Central memory CD4-positive, alpha-beta T cell (primary cell): ENCODE results near the gene ACKR2.
"Not testable (repeated sequence)": the region's sequence is repeated elsewhere in the genome, so short reads cannot be mapped to it uniquely, and the experiment has no call there.

Source experiments
- DNase-seq: peaks from one replicate; pipeline ENCODE4 v3.0.0; 2022

The ACKR2 gene

DNA sequence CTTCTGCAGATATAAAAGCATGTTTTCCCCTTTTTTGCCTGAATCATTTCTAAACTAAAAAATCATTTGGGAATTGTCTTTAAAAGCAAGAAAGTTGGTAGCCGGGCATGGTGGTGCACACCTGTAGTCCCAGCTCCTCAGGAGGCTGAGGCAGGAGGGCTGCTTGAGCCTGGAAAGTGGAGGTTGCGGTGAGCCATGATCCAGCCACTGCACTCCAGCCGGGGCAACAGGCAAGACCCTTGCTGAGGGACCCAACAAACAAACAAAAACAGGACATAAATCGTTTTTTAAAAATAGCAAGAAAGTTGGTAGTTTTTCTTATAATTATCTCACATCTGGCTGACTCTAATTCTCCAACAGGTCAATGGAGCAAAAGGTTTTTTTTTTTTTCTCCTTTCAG lies 7.5 kb upstream of the ACKR2 start:
- DNase-seq = no peak

GRCh38 chr3:42802876-42803413 lies 6.3 kb upstream of the ACKR2 start:
- DNase-seq = no peak

- DNase-seq = no peak
Measured at GRCh38 chr3:42803414-42804105, 5.7 kb upstream of the ACKR2 start.

GRCh38 chr3:42804106-42804830 lies 5.0 kb upstream of the ACKR2 start, which contains the start of gene HIGD1A:
Gene HIGD1A (minus strand): TSS chr3:42804490. CDS start chr3:42794253, 10,237 bp downstream.
- peak; percentile 90 for DNase-seq

GRCh38 chr3:42804831-42805132 lies 4.5 kb upstream of the ACKR2 start:
- DNase-seq = no peak

GRCh38 chr3:42805141-42805821 lies 4.0 kb upstream of the ACKR2 start:
- no peak for DNase-seq

GRCh38 chr3:42807929-42808328 lies 1.3 kb upstream of the ACKR2 start:
- no peak for DNase-seq

- not testable (repeated sequence) for DNase-seq
Measured at GRCh38 chr3:42810706-42811105, 1.5 kb downstream of the ACKR2 start.

- not testable (repeated sequence) for DNase-seq
Measured at GRCh38 chr3:42811118-42811883, 2.1 kb downstream of the ACKR2 start.

- no peak for DNase-seq
Measured at GRCh38 chr3:42814246-42814645, 5.0 kb downstream of the ACKR2 start.

DNA sequence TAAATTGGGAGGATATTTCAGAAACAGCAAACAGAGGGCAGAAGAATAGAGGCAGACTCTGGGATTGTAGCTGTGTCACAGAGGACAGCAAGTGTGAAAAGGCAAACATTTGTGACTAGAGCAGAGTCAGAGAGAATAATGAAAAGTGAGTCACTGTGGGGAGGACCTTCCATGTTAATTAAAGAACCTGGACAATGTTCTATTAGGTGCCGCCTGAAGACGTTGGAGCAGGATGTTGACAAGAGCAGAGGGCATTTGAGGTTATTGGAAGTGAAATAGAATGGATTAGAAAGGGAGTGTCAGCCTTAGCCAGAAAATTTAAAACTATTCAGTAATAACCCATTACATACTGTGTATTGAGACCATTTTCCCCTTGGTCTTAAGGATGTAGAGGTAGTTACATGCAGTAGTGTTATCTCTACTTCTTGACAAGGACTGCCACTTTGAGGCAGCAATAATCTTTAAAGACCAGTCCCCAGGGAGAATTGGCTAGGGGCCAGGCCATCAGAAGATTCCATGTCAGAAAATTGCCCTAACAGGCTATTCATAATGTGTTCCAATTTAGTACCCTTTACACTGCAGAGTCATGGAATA lies 5.8 kb downstream of the ACKR2 start:
- no peak for DNase-seq

DNA sequence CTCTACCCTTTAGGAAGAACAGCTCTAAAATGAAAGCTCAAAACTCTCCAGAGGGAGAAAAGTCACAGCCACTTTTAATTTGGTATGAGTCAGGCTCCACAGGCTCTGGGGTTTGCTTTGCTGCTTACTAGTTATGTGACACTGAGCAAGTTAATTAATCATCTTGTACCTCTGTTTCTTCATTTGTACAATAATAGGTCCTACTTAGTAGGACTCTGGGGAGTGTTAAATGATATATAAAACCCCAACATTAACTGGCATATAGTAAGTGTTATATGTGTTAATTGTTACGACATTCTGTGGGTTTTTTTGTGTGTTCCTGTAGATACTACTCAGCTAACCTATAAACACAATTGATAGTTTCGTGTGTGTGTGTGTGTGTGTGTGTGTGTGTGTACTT lies 6.6 kb downstream of the ACKR2 start:
- no peak for DNase-seq

- DNase-seq = no peak
Measured at GRCh38 chr3:42819351-42819965, 10.2 kb downstream of the ACKR2 start.

GRCh38 chr3:42820746-42821051 lies 11.5 kb downstream of the ACKR2 start:
- no peak for DNase-seq

DNA sequence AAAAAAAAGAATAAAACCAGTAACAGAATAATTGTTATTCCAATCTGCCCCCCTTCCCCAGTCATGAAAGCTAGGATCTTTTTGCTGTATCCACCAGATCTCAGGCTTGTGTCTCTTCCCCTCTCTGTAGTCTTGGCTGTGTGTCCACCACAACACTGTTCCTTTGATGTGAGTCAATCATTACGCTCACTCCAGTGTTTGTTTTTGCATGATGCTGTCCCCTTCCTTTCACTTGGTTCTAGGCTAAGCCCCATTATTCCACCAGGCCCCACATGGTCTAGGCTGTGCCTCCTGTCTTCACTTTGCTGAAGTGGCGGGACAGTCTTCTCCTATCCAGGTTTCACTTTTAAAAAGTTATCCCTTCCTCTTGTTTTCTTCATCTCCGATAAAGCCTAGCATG lies 13.6 kb downstream of the ACKR2 start:
- DNase-seq = no peak

GRCh38 chr3:42823351-42823750 lies 14.1 kb downstream of the ACKR2 start:
- no peak for DNase-seq

GRCh38 chr3:42826141-42826540 lies 16.9 kb downstream of the ACKR2 start:
- no peak for DNase-seq

DNA sequence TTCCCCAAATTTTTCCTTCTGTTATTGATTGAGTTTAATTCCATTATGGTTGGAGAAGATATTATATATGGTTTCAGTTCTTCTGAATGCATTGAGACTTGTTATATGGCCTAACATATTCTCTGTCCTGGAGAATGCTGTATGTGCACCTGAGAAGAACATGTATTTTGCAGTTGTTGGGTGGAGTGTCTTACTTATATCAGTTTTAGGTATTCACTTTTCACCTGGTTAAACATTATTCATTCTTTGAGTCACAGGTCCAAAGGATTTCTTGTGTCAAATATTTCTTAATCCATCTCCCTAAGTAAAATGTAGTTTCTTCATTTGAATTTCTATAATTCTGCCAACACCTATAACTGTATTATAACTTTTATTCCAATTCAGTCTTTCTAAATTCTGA lies 17.8 kb downstream of the ACKR2 start:
- DNase-seq = no peak

DNA sequence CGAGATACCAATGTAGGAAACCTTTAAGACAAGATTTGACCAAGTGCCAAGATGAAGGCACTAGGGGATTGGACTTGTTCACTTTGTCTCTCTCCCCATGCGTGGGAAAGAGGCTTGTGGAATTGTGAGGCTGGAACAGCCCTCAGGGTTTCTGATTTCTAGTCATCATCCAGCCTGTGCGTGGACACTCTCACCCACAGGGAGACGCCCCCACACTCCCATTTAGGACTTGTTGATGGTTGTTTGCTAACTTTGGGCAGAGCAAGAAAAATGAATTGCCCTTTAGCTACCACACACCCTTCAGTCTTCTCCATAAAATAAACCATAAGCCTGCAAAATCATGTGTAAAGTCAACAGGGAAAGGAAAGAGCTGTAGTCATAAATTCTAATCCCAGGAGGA lies 18.4 kb downstream of the ACKR2 start:
- no peak for DNase-seq

- DNase-seq = no peak
Measured at GRCh38 chr3:42829083-42829627, 19.9 kb downstream of the ACKR2 start.

GRCh38 chr3:42829628-42830436 lies 20.6 kb downstream of the ACKR2 start:
- DNase-seq = no peak
